ENCODE data around the gene SIRPG. TPM values are rescaled to one million over a fixed set of nuclear protein-coding genes. Genes with fewer than 3 reads are reported as not detected.

Gene SIRPG
- total and polyA plus RNA-seq, 2 donors from 2014 or later = 2.5 TPM; not detected in 1

- H3K4me1 ChIP-seq (ENCODE audit: control insufficient read depth in 2 of 3, insufficient read depth in 2 of 3, low read depth in 1 of 3, low read length in 3 of 3) = no peaks in the 10 kb centered on the region
- intact Hi-C loops (cut with DNase I) = no loop called here
- H3K27me3 ChIP-seq (ENCODE audit: control insufficient read depth, insufficient read depth, low read length) = no peaks in the 10 kb centered on the region
- FAIRE-seq (no peak), DNase-seq (no peak)
- H3K4me3 ChIP-seq (ENCODE audit: low read length in 3 of 3) = no peak overlapping the region
- TF ChIP-seq CTCF (IDR thresholded peaks at IDR 0.05; ENCODE audit: borderline replicate concordance, extremely low read depth, insufficient read depth) = no peak
- H3K9ac ChIP-seq (ENCODE audit: low read length in 3 of 3) = no peak overlapping the region
- no peaks in the 10 kb centered on the region for H3K36me3 ChIP-seq (ENCODE audit: control insufficient read depth in 2 of 3, insufficient read depth in 3 of 3, low read length in 3 of 3)
- no peak overlapping the region for H3K27ac ChIP-seq (ENCODE audit: low read depth in 2 of 2, low read length in 2 of 2)
- peaks cover 0 to 4% (median 0%) of the 10 kb centered on the region in 3 donors for H3K9me3 ChIP-seq (ENCODE audit: control insufficient read depth in 2 of 3, insufficient read depth in 1 of 3, low read length in 3 of 3)
Measured at GRCh38 chr20:1656844-1657243, 735 bp downstream of the SIRPG start.

GRCh38 chr20:1654996-1655395, 2.6 kb downstream of the SIRPG start:
- Histone ChIP-seq H3K9me3 (ENCODE audit: control insufficient read depth in 2 of 3, insufficient read depth in 1 of 3, low read length in 3 of 3) (peaks cover 0 to 4% (median 0%) of the 10 kb centered on the region in 3 donors), H3K9ac (ENCODE audit: low read length in 3 of 3) (no peak overlapping the region), H3K27me3 (ENCODE audit: control insufficient read depth, insufficient read depth, low read length) (no peaks in the 10 kb centered on the region), H3K4me3 (ENCODE audit: low read length in 3 of 3) (no peak overlapping the region), H3K36me3 (ENCODE audit: control insufficient read depth in 2 of 3, insufficient read depth in 3 of 3, low read length in 3 of 3) (no peaks in the 10 kb centered on the region), H3K27ac (ENCODE audit: low read depth in 2 of 2, low read length in 2 of 2) (no peak overlapping the region), H3K4me1 (ENCODE audit: control insufficient read depth in 2 of 3, insufficient read depth in 2 of 3, low read depth in 1 of 3, low read length in 3 of 3) (no peaks in the 10 kb centered on the region)
- intact Hi-C loops (cut with DNase I) = no loop called here
- FAIRE-seq (no peak), DNase-seq (no peak)
- TF ChIP-seq CTCF (IDR thresholded peaks at IDR 0.05; ENCODE audit: borderline replicate concordance, extremely low read depth, insufficient read depth) = no peak

- Histone ChIP-seq H3K4me3 (ENCODE audit: low read length in 3 of 3) (no peak overlapping the region), H3K9ac (ENCODE audit: low read length in 3 of 3) (no peak overlapping the region), H3K4me1 (ENCODE audit: control insufficient read depth in 2 of 3, insufficient read depth in 2 of 3, low read depth in 1 of 3, low read length in 3 of 3) (no peaks in the 10 kb centered on the region), H3K27ac (ENCODE audit: low read depth in 2 of 2, low read length in 2 of 2) (no peak overlapping the region), H3K36me3 (ENCODE audit: control insufficient read depth in 2 of 3, insufficient read depth in 3 of 3, low read length in 3 of 3) (no peaks in the 10 kb centered on the region), H3K9me3 (ENCODE audit: control insufficient read depth in 2 of 3, insufficient read depth in 1 of 3, low read length in 3 of 3) (peaks cover 0 to 4% (median 0%) of the 10 kb centered on the region in 3 donors), H3K27me3 (ENCODE audit: control insufficient read depth, insufficient read depth, low read length) (no peaks in the 10 kb centered on the region)
- intact Hi-C loops (cut with DNase I) = no loop called here
- DNase-seq (no peak), FAIRE-seq (no peak)
- TF ChIP-seq CTCF (IDR thresholded peaks at IDR 0.05; ENCODE audit: borderline replicate concordance, extremely low read depth, insufficient read depth) = no peak
Measured at GRCh38 chr20:1652960-1653359, 4.6 kb downstream of the SIRPG start.

GRCh38 chr20:1652104-1652503, 5.5 kb downstream of the SIRPG start:
- DNase-seq (no peak), FAIRE-seq (no peak)
- intact Hi-C loops (cut with DNase I) = no loop called here
- Histone ChIP-seq H3K27ac (ENCODE audit: low read depth in 2 of 2, low read length in 2 of 2) (no peak overlapping the region), H3K27me3 (ENCODE audit: control insufficient read depth, insufficient read depth, low read length) (no peaks in the 10 kb centered on the region), H3K36me3 (ENCODE audit: control insufficient read depth in 2 of 3, insufficient read depth in 3 of 3, low read length in 3 of 3) (no peaks in the 10 kb centered on the region), H3K9ac (ENCODE audit: low read length in 3 of 3) (no peak overlapping the region), H3K4me3 (ENCODE audit: low read length in 3 of 3) (no peak overlapping the region), H3K9me3 (ENCODE audit: control insufficient read depth in 2 of 3, insufficient read depth in 1 of 3, low read length in 3 of 3) (peaks cover 0 to 4% (median 0%) of the 10 kb centered on the region in 3 donors), H3K4me1 (ENCODE audit: control insufficient read depth in 2 of 3, insufficient read depth in 2 of 3, low read depth in 1 of 3, low read length in 3 of 3) (no peaks in the 10 kb centered on the region)
- TF ChIP-seq CTCF (IDR thresholded peaks at IDR 0.05; ENCODE audit: borderline replicate concordance, extremely low read depth, insufficient read depth) = no peak
